ENCODE results near the gene NPAS3. TPM values are rescaled to one million over a fixed set of nuclear protein-coding genes. Genes with fewer than 3 reads are reported as not detected.

Gene NPAS3
- polyA plus RNA-seq, 2 of the 4 experiments (the other 2 are of a cell fraction): not detected

DNA sequence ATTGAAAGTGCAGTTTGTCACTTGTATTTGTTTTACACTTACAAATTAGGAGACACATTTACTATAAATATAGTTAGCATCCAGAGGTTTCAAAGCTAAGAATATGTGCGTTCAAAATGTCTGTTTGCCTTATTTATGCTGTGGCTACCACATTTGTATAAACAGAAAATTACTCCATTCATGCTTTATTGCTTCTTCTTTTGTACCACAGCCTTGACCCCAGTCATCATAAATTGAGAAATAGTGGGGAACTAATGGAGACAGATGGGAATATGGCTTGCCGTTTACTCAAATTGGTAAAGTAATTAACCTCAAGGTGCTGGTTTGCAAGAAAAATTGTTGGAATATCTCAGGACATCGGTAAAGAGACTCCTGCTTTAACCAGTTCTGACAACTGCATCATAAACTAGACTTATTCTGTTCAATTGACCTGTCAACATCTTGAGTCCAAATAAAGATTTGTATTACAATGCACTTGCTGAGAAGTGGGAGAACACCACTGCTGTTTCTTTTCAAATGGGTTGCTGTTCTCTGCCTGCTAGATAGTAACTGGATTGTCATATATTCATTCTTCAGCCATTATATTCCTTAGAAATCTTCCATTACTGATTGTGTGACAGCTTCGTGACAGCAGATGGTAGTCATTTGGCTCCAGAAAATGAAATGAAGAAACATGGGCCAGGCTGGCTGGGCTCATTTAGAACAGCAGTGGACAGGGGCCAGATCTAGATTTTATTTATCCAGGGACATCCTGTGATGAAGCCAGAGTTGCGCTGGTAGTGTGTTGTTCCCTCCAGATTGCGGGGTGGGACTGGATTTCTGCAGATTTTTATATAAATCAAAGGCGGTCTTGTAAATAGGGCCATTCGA, 657.8 kb downstream of the NPAS3 start:
- DNase-seq (ENCODE audit: low read depth in 1 of 2, low spot score in 1 of 2): no peak
- Histone ChIP-seq H3K4me2 (no peak overlapping the region), H3K4me1 (no peaks in the 10 kb centered on the region), H3K27ac (no peak overlapping the region), H3K9me3 (no peaks in the 10 kb centered on the region), H3K4me3 (no peak overlapping the region)
- POLR2A ChIA-PET: no interaction called here
- 34% methylated on average over 8 of the region's 8 CpGs for WGBS (ENCODE audit: missing lambda C conversion rate)
- CTCF ChIA-PET: no interaction called here
- ATAC-seq: no peak
- no peak for TF ChIP-seq PHF8 (IDR thresholded peaks at IDR 0.05; ENCODE audit: borderline replicate concordance, low read depth)
- no peak for TF ChIP-seq RCOR1 (IDR thresholded peaks at IDR 0.05; ENCODE audit: low read depth, low read length)
- TF ChIP-seq, protein P1, sequence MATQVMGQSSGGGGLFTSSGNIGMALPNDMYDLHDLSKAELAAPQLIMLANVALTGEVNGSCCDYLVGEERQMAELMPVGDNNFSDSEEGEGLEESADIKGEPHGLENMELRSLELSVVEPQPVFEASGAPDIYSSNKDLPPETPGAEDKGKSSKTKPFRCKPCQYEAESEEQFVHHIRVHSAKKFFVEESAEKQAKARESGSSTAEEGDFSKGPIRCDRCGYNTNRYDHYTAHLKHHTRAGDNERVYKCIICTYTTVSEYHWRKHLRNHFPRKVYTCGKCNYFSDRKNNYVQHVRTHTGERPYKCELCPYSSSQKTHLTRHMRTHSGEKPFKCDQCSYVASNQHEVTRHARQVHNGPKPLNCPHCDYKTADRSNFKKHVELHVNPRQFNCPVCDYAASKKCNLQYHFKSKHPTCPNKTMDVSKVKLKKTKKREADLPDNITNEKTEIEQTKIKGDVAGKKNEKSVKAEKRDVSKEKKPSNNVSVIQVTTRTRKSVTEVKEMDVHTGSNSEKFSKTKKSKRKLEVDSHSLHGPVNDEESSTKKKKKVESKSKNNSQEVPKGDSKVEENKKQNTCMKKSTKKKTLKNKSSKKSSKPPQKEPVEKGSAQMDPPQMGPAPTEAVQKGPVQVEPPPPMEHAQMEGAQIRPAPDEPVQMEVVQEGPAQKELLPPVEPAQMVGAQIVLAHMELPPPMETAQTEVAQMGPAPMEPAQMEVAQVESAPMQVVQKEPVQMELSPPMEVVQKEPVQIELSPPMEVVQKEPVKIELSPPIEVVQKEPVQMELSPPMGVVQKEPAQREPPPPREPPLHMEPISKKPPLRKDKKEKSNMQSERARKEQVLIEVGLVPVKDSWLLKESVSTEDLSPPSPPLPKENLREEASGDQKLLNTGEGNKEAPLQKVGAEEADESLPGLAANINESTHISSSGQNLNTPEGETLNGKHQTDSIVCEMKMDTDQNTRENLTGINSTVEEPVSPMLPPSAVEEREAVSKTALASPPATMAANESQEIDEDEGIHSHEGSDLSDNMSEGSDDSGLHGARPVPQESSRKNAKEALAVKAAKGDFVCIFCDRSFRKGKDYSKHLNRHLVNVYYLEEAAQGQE (IDR thresholded peaks at IDR 0.05): no peak
- TF ChIP-seq, protein P2, sequence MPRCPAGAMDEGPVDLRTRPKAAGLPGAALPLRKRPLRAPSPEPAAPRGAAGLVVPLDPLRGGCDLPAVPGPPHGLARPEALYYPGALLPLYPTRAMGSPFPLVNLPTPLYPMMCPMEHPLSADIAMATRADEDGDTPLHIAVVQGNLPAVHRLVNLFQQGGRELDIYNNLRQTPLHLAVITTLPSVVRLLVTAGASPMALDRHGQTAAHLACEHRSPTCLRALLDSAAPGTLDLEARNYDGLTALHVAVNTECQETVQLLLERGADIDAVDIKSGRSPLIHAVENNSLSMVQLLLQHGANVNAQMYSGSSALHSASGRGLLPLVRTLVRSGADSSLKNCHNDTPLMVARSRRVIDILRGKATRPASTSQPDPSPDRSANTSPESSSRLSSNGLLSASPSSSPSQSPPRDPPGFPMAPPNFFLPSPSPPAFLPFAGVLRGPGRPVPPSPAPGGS (IDR thresholded peaks at IDR 0.05): no peak
- TF ChIP-seq CHD2 (IDR thresholded peaks at IDR 0.05; ENCODE audit: low read length, partially characterized antibody): no peak
- no peak for TF ChIP-seq HOXB5 (CRISPR knock-in tag; IDR thresholded peaks at IDR 0.05)
- no peak for TF ChIP-seq KDM1A (IDR thresholded peaks at IDR 0.05; ENCODE audit: low read depth)
- TF ChIP-seq FOSB (CRISPR knock-in tag; IDR thresholded peaks at IDR 0.05): no peak
- no peak for TF ChIP-seq RFX5 (IDR thresholded peaks at IDR 0.05)
- no peak for TF ChIP-seq GATA3 (IDR thresholded peaks at IDR 0.05; ENCODE audit: borderline replicate concordance)
- no peak for TF ChIP-seq RAD21 (conservative IDR thresholded peaks at IDR 0.05 in 1 of 2, IDR thresholded peaks at IDR 0.05 in 1 of 2)
- TF ChIP-seq HOXB13 (CRISPR knock-in tag; IDR thresholded peaks at IDR 0.05; ENCODE audit: low read depth): no peak
- no peak for TF ChIP-seq NFE2L2 (conservative IDR thresholded peaks at IDR 0.05; ENCODE audit: low read length)
- TF ChIP-seq EP300 (IDR thresholded peaks at IDR 0.05): no peak
- no peak for TF ChIP-seq MYC (IDR thresholded peaks at IDR 0.05; ENCODE audit: borderline replicate concordance, low read length)
- no peak for TF ChIP-seq HEYL (CRISPR knock-in tag; IDR thresholded peaks at IDR 0.05)
- TF ChIP-seq, protein P3, sequence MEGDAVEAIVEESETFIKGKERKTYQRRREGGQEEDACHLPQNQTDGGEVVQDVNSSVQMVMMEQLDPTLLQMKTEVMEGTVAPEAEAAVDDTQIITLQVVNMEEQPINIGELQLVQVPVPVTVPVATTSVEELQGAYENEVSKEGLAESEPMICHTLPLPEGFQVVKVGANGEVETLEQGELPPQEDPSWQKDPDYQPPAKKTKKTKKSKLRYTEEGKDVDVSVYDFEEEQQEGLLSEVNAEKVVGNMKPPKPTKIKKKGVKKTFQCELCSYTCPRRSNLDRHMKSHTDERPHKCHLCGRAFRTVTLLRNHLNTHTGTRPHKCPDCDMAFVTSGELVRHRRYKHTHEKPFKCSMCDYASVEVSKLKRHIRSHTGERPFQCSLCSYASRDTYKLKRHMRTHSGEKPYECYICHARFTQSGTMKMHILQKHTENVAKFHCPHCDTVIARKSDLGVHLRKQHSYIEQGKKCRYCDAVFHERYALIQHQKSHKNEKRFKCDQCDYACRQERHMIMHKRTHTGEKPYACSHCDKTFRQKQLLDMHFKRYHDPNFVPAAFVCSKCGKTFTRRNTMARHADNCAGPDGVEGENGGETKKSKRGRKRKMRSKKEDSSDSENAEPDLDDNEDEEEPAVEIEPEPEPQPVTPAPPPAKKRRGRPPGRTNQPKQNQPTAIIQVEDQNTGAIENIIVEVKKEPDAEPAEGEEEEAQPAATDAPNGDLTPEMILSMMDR (IDR thresholded peaks at IDR 0.05): no peak
- no peak for TF ChIP-seq CEBPB (IDR thresholded peaks at IDR 0.05)
- no peak for TF ChIP-seq RARB (CRISPR knock-in tag; IDR thresholded peaks at IDR 0.05)
- FAIRE-seq: no peak

DNA sequence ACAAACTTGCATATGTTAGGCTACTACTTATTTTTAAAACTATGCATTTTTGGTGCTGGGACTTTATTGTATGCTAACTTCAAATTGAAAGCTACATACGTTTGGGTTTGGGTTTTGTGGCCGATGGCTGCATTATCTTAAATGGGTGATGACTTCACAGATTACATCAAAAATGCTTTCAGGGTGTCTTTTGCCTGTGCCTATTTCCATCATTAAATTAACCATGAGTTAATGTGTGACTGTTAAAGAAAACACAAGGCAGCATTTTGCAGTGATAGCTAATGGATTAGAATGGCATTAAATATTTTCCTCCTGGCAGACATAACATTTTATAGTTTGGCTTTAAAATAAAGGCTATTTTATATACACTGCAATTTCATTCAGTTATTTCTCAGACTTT, 659.9 kb downstream of the NPAS3 start:
- TF ChIP-seq FOSL2 (IDR thresholded peaks at IDR 0.05) (no peak), FOSL2 (CRISPR knock-in tag; IDR thresholded peaks at IDR 0.05) (no peak), PHF8 (IDR thresholded peaks at IDR 0.05; ENCODE audit: borderline replicate concordance, low read depth) (no peak), MAZ (IDR thresholded peaks at IDR 0.05; ENCODE audit: borderline replicate concordance, low read depth, low read length) (no peak), RNF2 (IDR thresholded peaks at IDR 0.05; ENCODE audit: borderline replicate concordance, low read depth) (no peak), EHMT2 (IDR thresholded peaks at IDR 0.05; ENCODE audit: low read depth) (no peak), BHLHE40 (IDR thresholded peaks at IDR 0.05; ENCODE audit: low read depth, low read length) (no peak), NPAS2 (CRISPR knock-in tag; IDR thresholded peaks at IDR 0.05; ENCODE audit: borderline replicate concordance) (no peak), RCOR1 (IDR thresholded peaks at IDR 0.05; ENCODE audit: low read depth, low read length) (no peak)
- TF ChIP-seq, protein P4, sequence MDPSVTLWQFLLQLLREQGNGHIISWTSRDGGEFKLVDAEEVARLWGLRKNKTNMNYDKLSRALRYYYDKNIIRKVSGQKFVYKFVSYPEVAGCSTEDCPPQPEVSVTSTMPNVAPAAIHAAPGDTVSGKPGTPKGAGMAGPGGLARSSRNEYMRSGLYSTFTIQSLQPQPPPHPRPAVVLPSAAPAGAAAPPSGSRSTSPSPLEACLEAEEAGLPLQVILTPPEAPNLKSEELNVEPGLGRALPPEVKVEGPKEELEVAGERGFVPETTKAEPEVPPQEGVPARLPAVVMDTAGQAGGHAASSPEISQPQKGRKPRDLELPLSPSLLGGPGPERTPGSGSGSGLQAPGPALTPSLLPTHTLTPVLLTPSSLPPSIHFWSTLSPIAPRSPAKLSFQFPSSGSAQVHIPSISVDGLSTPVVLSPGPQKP (IDR thresholded peaks at IDR 0.05; ENCODE audit: low read depth, low read length): no peak
- no peak for FAIRE-seq
- CTCF ChIA-PET: no interaction called here
- H3K4me3 ChIP-seq: no peak overlapping the region
- H3K9me3 ChIP-seq: no peaks in the 10 kb centered on the region
- no peak for ATAC-seq
- DNase-seq (ENCODE audit: low read depth in 1 of 2, low spot score in 1 of 2): no peak
- 15% methylated on average over 2 of the region's 2 CpGs for WGBS (ENCODE audit: missing lambda C conversion rate)
- H3K4me1 ChIP-seq: no peaks in the 10 kb centered on the region
- H3K4me2 ChIP-seq: no peak overlapping the region
- no peak overlapping the region for H3K27ac ChIP-seq
- POLR2A ChIA-PET: no interaction called here

All from A549 (cell line).